AG09319 (cell line): ENCODE measurements around the gene IL34.
"Not testable (repeated sequence)": the region's sequence is repeated elsewhere in the genome, so short reads cannot be mapped to it uniquely, and the experiment has no call there.

Experiments used
- DNase-seq: peaks from one replicate; pipeline ENCODE4 v3.0.0-alpha.2; 2010; ENCODE audit warnings: low read depth; ENCODE audit errors: extremely low read depth
- TF ChIP-seq, protein P1 (sequence below): IDR thresholded peaks from 2 replicates; pipeline ENCODE4 v1.5.1; 2011; ENCODE audit warnings: low read depth, mild to moderate bottlenecking, inconsistent platforms, low read length, moderate library complexity

The IL34 gene

DNA sequence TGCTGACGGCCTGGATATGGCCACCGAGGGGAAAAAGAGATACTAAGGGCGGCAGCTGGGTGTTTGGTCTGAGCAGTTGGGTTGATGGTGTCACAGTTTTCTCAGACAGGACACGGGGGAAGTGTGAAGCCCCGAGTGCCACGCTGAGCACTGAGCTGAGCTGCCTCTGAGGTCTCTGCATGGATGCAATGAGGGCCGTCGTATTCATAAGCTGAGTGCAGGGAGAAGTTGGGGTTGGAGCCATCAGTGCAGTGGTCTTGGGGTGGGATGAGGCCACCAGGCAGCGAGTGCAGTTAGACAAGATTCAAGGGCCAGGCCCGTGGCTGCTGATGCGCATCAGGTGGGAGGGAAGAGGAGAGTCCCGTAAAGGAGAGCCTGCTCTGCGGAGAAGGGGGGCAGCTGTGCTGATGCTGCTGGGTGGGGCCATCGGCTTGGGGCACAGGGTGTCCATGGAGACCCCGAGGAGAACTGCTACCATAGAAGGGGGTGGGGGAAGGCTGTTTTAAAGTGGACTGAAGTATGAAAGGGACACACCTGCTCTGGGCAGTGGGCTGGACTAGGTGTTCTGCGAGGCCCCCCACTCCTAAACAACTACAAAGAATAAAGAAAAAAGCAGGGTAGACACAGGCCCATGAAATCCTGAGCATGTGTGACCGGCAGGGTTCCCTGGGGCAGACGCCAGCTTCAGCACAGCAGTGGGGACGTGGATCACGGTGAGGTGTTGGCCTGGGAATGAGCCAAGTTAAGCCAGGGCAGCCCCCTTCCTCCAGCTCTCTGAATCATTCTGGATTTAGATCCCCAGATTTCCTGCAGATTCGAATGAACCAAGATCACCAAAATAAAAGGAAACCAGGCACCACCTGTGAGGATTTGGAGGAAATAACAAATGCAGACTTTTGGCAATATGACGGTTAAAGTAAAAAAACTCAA, 19.7 kb downstream of the IL34 start:
- TF ChIP-seq, protein P1, sequence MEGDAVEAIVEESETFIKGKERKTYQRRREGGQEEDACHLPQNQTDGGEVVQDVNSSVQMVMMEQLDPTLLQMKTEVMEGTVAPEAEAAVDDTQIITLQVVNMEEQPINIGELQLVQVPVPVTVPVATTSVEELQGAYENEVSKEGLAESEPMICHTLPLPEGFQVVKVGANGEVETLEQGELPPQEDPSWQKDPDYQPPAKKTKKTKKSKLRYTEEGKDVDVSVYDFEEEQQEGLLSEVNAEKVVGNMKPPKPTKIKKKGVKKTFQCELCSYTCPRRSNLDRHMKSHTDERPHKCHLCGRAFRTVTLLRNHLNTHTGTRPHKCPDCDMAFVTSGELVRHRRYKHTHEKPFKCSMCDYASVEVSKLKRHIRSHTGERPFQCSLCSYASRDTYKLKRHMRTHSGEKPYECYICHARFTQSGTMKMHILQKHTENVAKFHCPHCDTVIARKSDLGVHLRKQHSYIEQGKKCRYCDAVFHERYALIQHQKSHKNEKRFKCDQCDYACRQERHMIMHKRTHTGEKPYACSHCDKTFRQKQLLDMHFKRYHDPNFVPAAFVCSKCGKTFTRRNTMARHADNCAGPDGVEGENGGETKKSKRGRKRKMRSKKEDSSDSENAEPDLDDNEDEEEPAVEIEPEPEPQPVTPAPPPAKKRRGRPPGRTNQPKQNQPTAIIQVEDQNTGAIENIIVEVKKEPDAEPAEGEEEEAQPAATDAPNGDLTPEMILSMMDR: no peak
- no peak for DNase-seq

DNA sequence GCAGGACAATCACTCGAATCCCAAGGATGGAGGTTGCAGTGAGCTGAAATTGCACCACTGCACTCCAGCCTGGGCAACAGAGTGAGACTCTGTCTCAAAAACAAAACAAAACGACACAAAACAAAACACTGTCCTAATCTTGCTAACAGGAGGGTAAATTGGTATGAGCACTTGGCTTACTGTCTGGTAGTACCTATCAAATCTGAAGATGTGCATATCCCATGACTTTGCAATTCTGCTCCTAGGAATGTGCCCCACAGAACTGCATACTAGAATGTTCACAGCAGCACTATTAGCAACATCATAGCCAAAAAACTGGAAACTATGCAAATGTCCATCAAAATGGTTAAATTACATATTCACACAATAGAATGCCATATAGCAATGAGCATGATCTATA, 23.8 kb downstream of the IL34 start:
- DNase-seq: no peak
- TF ChIP-seq, protein P1: no peak

DNA sequence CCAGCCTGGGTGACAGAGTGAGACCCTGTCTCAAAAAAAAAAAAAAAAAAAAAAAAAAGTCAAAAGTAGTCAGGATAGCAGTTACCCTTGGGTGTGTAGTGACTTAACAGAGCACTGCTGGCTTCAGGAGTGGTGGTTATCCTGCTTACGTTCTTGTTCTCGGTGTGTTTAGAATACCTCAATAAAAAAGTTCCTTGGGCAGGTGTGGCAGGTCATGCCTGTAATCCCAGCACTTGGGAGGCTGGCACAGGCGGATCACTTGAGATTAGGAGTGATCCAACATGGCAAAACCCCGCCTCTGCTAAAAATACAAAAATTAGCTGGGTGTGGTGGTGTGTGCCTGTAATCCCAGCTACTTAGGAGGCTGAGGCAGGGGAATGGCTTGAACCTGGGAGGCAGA, 24.6 kb downstream of the IL34 start:
- DNase-seq: not testable (repeated sequence)

DNA sequence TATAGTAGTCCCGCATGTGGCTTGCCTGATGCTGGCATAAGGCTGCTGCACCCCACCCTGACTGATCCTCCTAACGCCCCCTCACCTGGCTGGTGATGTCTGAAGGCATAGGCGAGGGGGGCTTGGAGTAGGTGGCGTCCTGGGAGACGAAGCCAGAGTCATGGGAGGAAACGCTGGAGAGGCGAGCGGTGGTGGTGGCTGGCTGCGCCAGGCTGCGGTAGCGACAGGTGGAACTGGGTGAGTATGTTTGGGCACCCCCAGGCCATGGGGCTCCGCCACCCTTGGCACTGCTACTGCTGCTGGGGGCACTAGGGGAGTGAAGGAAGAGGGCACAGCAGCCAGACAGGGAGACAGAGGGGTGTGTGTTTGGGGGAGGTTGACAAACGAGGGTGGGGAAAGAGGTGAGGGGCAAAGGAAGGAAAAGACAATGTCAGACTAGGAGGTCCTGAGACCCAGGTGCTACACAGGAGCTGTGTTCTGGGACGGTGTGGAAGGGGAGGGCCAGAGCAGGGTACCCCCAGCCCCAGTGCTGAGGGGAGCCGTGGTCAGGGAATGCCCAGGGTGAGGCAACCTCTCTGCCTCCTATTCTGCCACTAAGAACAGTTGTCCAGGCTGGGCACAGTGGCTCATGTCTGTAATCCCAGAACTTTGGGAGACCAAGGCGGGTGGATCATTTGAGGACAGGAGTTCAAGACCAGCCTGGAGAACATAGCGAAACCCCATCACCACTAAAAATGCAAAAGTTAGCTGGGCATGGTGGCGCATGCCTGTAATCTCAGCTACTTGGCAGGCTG, 28.1 kb downstream of the IL34 start:
- TF ChIP-seq, protein P1: no peak
- DNase-seq: no peak

- DNase-seq: no peak
- TF ChIP-seq, protein P1: no peak
Measured at GRCh38 chr16:70675851-70676513, 29.6 kb downstream of the IL34 start.

DNA sequence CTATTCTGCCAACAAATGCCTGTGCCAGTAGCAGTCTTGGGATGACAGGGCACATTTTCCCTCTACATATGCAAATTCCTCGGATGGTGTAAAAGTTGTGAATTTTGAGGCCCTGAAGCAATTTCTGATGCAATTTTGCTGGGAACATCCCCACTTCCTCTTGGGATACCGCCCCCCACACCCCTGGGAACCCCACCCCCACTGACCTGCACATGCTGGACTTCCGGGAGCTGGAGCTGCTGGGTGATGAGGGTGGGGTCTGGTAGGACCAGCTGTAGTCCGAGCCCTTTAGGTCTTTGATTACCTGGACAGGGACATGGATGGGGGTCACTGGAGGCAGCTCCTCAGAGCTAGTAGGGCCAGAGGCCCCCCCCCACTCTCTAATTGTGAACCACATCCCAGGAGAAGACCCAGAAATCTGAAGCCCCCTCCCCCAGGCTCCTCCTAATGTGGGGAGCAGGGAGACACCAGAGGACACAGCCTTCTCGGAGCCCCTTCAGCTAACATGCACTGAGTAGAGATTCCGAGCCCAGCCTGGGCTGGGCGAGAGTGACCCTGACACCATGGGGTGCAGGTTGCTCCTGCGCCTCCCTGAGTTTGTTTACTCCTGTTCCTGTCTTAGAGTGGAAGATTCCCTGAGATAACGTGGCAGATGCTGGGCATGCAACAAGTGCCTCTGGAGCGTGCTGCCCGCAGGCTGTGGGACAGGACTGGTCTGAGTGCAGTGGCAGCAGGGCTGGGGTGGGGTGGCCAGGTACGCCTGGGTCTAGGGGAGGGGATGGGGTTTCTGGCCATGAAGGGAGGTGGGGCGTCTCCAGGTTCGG, 30.5 kb downstream of the IL34 start:
- no peak for DNase-seq
- TF ChIP-seq, protein P1: no peak
